GM21576 (cell line): Measurements from ENCODE around the gene ERCC2.
"Not testable (repeated sequence)": the region's sequence is repeated elsewhere in the genome, so short reads cannot be mapped to it uniquely, and the experiment has no call there.

Experiments
- ATAC-seq: cut with Tn5 transposase; IDR thresholded peaks from one replicate; pipeline ENCODE4 v1.9.1; 2021; ENCODE audit warnings: mild to moderate bottlenecking, moderate library complexity; ENCODE audit not compliant: unreplicated experiment

ERCC2 gene

DNA sequence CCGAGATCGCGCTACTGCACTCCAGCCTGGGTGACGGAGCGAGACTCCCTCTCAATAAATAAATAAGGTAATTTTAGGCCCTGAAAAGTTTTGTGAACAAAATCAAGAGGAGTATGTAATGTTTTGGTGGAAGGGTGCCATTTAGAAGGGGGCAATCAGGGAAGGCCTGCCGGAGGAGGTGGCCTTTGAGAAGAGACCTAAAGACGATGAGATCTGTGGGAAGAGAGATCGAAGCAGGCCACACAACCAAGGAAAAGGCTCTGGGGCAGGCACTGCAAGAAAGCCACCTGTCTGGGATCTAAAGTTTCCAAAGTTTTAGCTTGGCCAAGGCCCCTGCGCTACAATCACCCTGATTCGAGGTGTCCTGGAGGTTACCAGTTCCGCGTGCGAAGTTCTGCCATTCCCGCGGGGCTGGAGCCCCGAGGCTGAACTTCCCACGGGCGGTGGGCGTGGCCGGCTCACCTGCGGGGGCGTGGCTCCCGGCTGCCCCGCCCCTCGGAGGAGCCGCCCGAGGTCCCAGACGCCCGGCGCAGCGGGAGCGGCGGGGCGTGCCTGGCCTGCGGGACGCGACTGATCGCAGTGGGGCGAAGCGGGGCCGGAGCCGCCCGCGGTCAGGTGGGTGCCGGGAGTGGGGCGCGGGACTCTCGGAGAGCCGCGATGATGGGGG lies 30.0 kb downstream of the ERCC2 start, which contains the start of gene KLC3:
Gene KLC3 (plus strand): TSS at position 519 of the 667 bp plus-strand sequence. CDS start 4,792 bp downstream, outside the sequence.
- no peak for ATAC-seq

DNA sequence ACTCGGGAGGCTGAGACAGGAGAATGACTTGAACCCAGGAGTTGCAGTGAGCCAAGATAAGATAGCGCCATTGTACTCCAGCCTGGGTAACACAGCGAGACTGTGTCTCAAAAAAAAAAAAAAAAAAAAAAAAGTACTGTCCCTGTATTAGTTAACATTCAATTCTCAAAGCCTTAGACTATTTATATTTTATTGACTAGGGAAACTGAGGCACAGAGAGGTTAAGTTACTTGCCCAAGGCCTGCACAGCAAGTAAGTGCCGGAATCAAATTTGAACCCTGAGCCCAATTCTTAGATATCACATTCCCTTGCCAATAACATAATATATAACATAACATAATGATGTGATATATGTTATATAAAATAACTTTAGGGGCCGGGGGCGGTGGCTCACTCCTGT lies 30.7 kb downstream of the ERCC2 start:
- ATAC-seq, result no peak

DNA sequence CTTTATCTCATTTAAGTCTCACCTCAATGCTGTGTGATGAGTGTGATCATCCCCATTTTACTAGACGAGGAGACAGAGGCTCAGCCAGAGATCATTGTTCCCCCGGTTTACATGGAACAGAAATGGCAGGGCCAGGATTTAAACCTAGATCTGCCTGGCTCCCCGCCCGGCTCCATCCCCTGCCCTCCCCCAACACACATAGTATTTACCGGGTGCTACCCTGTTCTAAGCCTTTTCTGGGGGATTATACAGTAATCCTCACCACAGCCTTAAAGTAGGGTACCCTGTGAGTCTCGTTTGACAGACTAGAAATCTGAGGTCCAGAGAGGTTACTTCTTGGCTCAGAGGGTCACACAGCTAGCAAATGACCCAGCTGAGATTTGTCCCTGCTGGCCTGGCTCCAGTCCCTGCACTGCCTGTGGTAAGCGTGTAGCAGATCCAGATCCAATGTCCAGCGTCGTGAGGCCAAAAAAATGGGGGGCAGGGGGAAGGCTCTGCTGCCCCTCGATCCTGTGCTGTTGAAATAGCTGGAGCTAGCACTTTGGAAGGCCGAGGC lies 33.6 kb downstream of the ERCC2 start:
- no peak for ATAC-seq

- not testable (repeated sequence) for ATAC-seq
Observed at GRCh38 chr19:45334881-45335280, 35.5 kb downstream of the ERCC2 start.

GRCh38 chr19:45333609-45334303 lies 36.6 kb downstream of the ERCC2 start:
- ATAC-seq, result no peak

GRCh38 chr19:45331411-45331810 lies 39.0 kb downstream of the ERCC2 start:
- no peak for ATAC-seq

DNA sequence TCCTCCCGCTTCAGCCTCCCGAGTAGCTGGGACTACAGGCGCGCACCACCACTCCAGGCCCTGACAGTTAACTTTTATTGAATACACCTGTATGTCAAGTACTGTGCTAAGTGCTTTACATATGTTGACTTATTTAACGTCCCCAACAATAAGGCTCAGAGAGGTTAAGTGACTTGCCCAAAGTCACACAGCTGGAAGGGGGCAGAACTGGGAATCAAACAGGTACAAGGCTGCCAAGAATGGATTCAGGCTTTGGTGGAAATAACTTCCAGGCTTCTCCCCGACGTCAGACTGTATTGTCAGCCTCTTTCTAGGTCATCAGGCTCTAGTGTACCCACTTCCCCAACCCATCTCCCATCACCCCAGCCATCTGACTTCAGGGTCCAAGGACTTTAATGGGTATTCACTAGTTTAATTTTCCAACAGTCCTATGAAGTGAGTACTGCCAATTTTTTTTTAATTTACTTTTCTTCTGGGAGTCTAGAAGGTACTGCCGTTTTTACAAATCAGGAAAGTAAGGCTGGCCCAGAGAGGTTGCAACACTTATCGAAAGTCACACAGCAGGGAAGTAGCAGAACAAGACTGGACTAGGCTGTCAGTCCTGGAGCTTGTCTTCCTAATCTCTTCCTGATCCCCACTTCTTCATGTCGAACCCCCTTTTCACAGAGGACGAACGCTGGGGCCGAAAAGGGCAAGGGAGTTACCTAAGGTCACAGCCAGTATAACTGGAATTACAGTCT lies 42.8 kb downstream of the ERCC2 start:
- ATAC-seq, result no peak

- no peak for ATAC-seq
Observed at GRCh38 chr19:45324349-45324907, 45.9 kb downstream of the ERCC2 start.

- no peak for ATAC-seq
Observed at GRCh38 chr19:45323671-45324081, 46.7 kb downstream of the ERCC2 start.

DNA sequence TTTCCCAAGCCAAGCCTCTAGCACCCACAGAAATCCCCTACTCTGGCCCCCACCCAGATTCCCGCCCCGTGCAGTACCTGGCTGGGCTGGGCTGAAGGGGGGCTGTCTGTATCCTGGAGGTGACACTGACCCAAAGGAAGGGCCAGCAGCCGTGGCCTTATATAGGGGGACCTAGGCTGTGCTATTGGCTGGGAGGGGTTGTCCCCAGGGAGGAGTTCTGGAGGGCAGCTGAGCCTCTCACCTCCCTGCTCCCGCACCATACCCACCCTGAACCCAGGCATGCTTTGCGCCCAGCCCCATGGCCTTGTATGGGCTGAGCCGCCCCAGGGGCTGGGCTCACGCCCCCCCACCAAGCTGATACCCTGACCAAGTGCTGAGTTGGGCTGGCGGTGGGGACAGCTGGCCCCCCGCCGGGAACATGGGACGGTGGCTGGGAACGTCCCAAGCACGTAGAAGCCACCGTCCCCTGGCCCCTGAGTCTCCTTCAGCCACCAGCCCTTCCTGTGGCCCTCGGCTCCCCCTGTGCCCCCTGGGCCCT lies 47.6 kb downstream of the ERCC2 start, which contains the start of gene CKM:
Gene CKM (minus strand): TSS at position 132 of the 538 bp plus-strand sequence. CDS start 3,162 bp downstream, outside the sequence.
- ATAC-seq, result no peak

GRCh38 chr19:45322311-45322710 lies 48.1 kb downstream of the ERCC2 start:
- ATAC-seq, result no peak

DNA sequence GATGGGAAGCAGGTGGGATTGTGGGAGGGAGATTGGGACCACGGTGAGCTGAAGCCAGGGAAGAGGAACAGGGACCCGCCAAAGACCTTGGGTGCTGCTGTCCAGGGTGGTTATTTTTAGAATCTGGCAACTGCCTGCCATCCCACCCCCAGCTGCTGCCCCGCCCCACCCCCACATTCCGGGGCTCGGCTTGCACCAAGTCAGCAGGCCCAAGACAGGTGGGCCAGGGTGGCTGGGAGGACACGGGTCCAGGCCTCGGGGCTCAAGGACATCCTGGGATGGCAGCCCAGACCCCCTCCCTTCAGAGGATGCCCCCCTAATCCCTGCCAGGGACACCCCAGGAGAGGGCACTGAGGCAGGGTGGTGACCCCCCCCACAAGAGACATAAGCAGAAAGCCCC lies 48.5 kb downstream of the ERCC2 start:
- ATAC-seq, result no peak

- no peak for ATAC-seq
Observed at GRCh38 chr19:45320997-45321775, 49.2 kb downstream of the ERCC2 start.

- ATAC-seq, result no peak
Observed at GRCh38 chr19:45315304-45315703, 55.1 kb downstream of the ERCC2 start.

DNA sequence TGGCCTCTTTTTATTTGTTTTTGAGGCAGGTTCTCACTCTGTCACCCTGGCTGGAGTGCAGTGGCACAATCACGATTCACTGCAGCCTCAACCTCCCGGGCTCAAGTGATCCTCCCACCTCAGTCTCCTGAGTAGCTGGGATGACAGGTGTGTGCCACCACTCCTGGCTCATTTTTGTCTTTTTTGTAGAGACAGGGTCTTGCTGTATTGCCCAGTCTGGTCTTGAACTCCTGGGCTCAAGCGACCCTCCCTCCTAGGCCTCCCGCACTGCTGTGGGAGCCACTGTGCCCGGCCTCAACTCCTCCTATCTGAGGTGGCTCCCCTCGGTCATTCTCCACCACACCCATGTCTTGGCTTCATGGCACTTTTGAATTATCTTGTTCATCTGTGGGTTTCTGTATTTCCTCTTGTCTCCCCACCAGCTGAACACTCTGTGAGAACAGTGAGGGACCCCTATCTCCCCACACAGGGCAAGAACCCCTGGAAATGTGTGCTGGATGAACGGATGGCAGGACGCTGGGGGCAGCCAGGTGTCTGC lies 55.6 kb downstream of the ERCC2 start:
- ATAC-seq, result no peak

DNA sequence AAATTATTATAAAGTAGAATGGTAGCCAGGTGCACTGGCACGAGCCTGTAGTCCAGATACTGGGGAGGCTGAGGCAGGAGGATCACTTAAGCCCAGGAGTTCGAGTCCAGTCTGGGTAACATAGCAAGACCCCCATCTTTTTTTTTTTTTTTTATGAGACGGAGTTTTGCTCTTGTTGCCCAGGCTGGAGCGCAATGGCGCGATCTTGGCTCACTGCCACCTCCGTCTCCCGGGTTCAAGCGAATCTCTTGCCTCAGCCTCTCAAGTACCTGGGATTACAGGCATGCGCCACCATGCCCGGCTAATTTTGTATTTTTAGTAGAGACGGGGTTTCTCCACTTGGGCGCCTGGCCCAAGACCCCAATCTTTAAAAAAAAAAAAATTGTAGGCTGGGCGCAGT lies 58.1 kb downstream of the ERCC2 start:
- ATAC-seq, result not testable (repeated sequence)

GRCh38 chr19:45311621-45312020 lies 58.8 kb downstream of the ERCC2 start:
- ATAC-seq, result no peak

- ATAC-seq, result not testable (repeated sequence)
Observed at GRCh38 chr19:45309322-45309721, 61.1 kb downstream of the ERCC2 start.

DNA sequence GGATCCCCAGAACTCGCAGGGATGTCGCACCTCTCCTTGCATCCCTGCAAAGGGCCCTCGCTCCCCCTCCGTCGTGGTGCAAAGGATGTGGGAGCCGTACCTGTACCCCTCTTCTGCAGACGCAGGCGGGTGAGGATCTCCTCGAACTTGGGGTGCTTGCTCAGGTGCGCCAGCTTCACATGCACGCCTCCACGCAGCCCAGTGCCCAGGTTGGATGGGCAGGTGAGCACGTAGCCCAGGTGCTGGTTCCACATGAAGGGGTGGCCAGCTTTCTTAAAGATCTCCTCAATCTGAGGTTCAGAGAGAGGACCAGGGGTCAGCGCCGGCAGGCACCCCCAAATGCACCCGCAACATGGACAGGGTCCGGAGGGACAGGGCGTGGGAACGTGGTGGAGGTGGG lies 63.0 kb downstream of the ERCC2 start:
- no peak for ATAC-seq
